A549 (cell line): Measurements from ENCODE around the gene HES1. TPM values are rescaled to one million over a fixed set of nuclear protein-coding genes. Genes with fewer than 3 reads are reported as not detected.

Experiments
- ATAC-seq, 2 experiments: fragments of 200-7000 bp in 1 of 2; fragments of >200 bp in 1 of 2; cut with Nextera tagmentation in 1 of 2; cut with Tn5 transposase in 1 of 2; 3 replicates each; pipeline versions ENCODE4 v1.8.0 to v1.9.1; 2018 to 2020; ENCODE audit warnings: mild to moderate bottlenecking in 1 of 2, moderate library complexity in 1 of 2
- CTCF ChIA-PET: fragments of 300-600 bp; sonication (Branson Sonifier 250); formaldehyde crosslinking; extraction: SDS; loops from one replicate; lab custom pipeline; 2021; ENCODE audit warnings: antibody characterized with exemption, inconsistent platforms; lab: Yijun Ruan, JAX
- POLR2A ChIA-PET: fragments of 350-600 bp; formaldehyde crosslinking; extraction: SDS; loops from one replicate; lab custom pipeline; 2021; ENCODE audit warnings: antibody characterized with exemption, inconsistent platforms; lab: Yijun Ruan, JAX
- DNase-seq, 2 experiments: peaks; one replicate each; pipeline versions ENCODE4 v3.0.0 to v3.0.0-alpha.2; 2011 to 2016; ENCODE audit warnings: low read depth in 1 of 2, low spot score in 1 of 2
- FAIRE-seq: peaks from 2 replicates; lab custom pipeline; 2011; peaks lifted over from hg19 to GRCh38; lab: Jason Lieb, UNC
- H3K27ac ChIP-seq, 2 experiments: fragments of >200 bp; sonication (Bioruptor Twin); formaldehyde crosslinking; 3 replicates each; pipeline ENCODE4 v1.5.1; 2016 to 2017
- H3K4me1 ChIP-seq: fragments of >200 bp; sonication (Bioruptor Twin); formaldehyde crosslinking; 3 replicates; pipeline ENCODE4 v1.6.1; 2016
- H3K4me2 ChIP-seq: fragments of >200 bp; sonication (Bioruptor Twin); formaldehyde crosslinking; 3 replicates; pipeline ENCODE4 v1.6.1; 2016
- H3K4me3 ChIP-seq: fragments of >200 bp; sonication (Bioruptor Twin); formaldehyde crosslinking; 3 replicates; pipeline ENCODE4 v1.5.1; 2016
- H3K9me3 ChIP-seq: fragments of >200 bp; sonication (Bioruptor Twin); formaldehyde crosslinking; 3 replicates; pipeline ENCODE4 v1.6.1; 2016
- BCL3 ChIP-seq: fragments of >200 bp; sonication (Bioruptor Twin); formaldehyde crosslinking; IDR thresholded peaks from 3 replicates; pipeline ENCODE4 v1.6.1; 2016
- CBX2 ChIP-seq: fragments of 200-600 bp; sonication (generic); IDR thresholded peaks from 2 replicates; pipeline ENCODE4 v1.6.1; 2016; ENCODE audit warnings: low read depth, mild to moderate bottlenecking, borderline replicate concordance
- CTCF ChIP-seq: fragments of >200 bp; sonication (Bioruptor Twin); formaldehyde crosslinking; IDR thresholded peaks from 3 replicates; pipeline ENCODE4 v1.5.1; 2016
- EHF ChIP-seq: fragments of 250-450 bp; sonication (Bioruptor Pico); IDR thresholded peaks from 2 replicates; pipeline ENCODE4 v1.5.0; 2020; ENCODE audit warnings: mild to moderate bottlenecking
- EHMT2 ChIP-seq: fragments of 200-600 bp; sonication (generic); IDR thresholded peaks from 2 replicates; pipeline ENCODE4 v1.6.1; 2016; ENCODE audit warnings: antibody characterized with exemption, low read depth, mild to moderate bottlenecking, moderate library complexity
- FOXS1 ChIP-seq: fragments of 250-450 bp; sonication (Bioruptor Pico); IDR thresholded peaks from 2 replicates; pipeline ENCODE4 v1.5.0; 2020; ENCODE audit warnings: mild to moderate bottlenecking, moderate library complexity
- HES2 ChIP-seq: fragments of >200 bp; sonication (Bioruptor Twin); formaldehyde crosslinking; IDR thresholded peaks from 2 replicates; pipeline ENCODE4 v1.6.1; 2016
- HOXA7 ChIP-seq: fragments of 250-450 bp; sonication (Bioruptor Pico); IDR thresholded peaks from 2 replicates; pipeline ENCODE4 v1.5.0; 2020; ENCODE audit warnings: mild to moderate bottlenecking, moderate library complexity
- HOXB5 ChIP-seq: fragments of 250-450 bp; sonication (Bioruptor Pico); IDR thresholded peaks from 2 replicates; pipeline ENCODE4 v1.5.0; 2020; ENCODE audit warnings: mild to moderate bottlenecking, moderate library complexity
- JUN ChIP-seq, 2 experiments: fragments of >200 bp; sonication (Bioruptor Twin); formaldehyde crosslinking; IDR thresholded peaks; 2 replicates in 1 of 2; 3 replicates in 1 of 2; pipeline ENCODE4 v1.6.1; 2016 to 2017
- KDM5A ChIP-seq: fragments of 200-600 bp; sonication (generic); IDR thresholded peaks from 2 replicates; pipeline ENCODE4 v1.6.1; 2016; ENCODE audit warnings: antibody characterized with exemption, mild to moderate bottlenecking
- MAX ChIP-seq: IDR thresholded peaks from 2 replicates; pipeline ENCODE4 v1.6.1; 2012
- MAZ ChIP-seq: fragments of 150-350 bp; IDR thresholded peaks from 2 replicates; pipeline ENCODE4 v1.6.1; 2014; ENCODE audit warnings: antibody characterized with exemption, low read depth, low read length, borderline replicate concordance
- MYC ChIP-seq: IDR thresholded peaks from 2 replicates; pipeline ENCODE4 v1.6.1; 2012; ENCODE audit warnings: mild to moderate bottlenecking, inconsistent platforms, low read length, improper control_type of control experiment, borderline replicate concordance
- NFE2L2 ChIP-seq: fragments of 150-350 bp; conservative IDR thresholded peaks from 2 replicates; pipeline ENCODE4 v1.6.1; 2014; ENCODE audit warnings: low read length
- NR3C1 ChIP-seq: fragments of >200 bp; sonication (Bioruptor Twin); formaldehyde crosslinking; IDR thresholded peaks from 3 replicates; pipeline ENCODE4 v1.6.1; 2017
- PBX3 ChIP-seq: IDR thresholded peaks from 2 replicates; pipeline ENCODE4 v1.6.1; 2012
- POLR2AphosphoS2 ChIP-seq: conservative IDR thresholded peaks from 2 replicates; pipeline ENCODE4 v1.6.1; 2012; ENCODE audit warnings: low read length, improper control_type of control experiment, inconsistent platforms
- RAD21 ChIP-seq, 2 experiments: fragments of >200 bp in 1 of 2; sonication (Bioruptor Twin) in 1 of 2; formaldehyde crosslinking in 1 of 2; IDR thresholded peaks in 1 of 2; conservative IDR thresholded peaks in 1 of 2; 2 replicates in 1 of 2; 3 replicates in 1 of 2; pipeline ENCODE4 v1.6.1; 2012 to 2018; ENCODE audit warnings: inconsistent platforms in 1 of 2
- RARB ChIP-seq: fragments of 250-450 bp; sonication (Bioruptor Pico); IDR thresholded peaks from 2 replicates; pipeline ENCODE4 v1.8.0; 2021; ENCODE audit warnings: mild to moderate bottlenecking, moderate library complexity
- RNF2 ChIP-seq: fragments of 200-600 bp; sonication (generic); IDR thresholded peaks from 2 replicates; pipeline ENCODE4 v1.6.1; 2016; ENCODE audit warnings: low read depth, mild to moderate bottlenecking, antibody characterized with exemption, moderate library complexity, borderline replicate concordance
- SREBF2 ChIP-seq: fragments of 450-650 bp; IDR thresholded peaks from 2 replicates; pipeline ENCODE4 v1.6.1; 2014; ENCODE audit warnings: mild to moderate bottlenecking, moderate library complexity
- ZSCAN20 ChIP-seq: fragments of 250-450 bp; sonication (Bioruptor Pico); IDR thresholded peaks from 2 replicates; pipeline ENCODE4 v1.8.0; 2022; ENCODE audit warnings: mild to moderate bottlenecking, moderate library complexity
- WGBS: methylation state at CpG from one replicate; pipeline ENCODE4 v1.1.6; 2017; ENCODE audit errors: missing lambda C conversion rate; 5-methylcytosine and 5-hydroxymethylcytosine counted together
- polyA plus RNA-seq, 4 experiments: library from polyadenylated mRNA; depleted of rRNA in 3 of 4; stranded (reverse); fragments of >200 nt; fragmentation: RNase III in 1 of 4; extraction: RNeasy Plus Mini Kit Qiagen cat#74134 plus additional on column Dnase treatment in 1 of 4; gene quantifications; 2 replicates in 3 of 4; 3 replicates in 1 of 4; pipeline ENCODE4 v1.2.3, GENCODE V29; 2011 to 2017
- TF ChIP-seq, protein P1 (sequence below): fragments of 450-650 bp; IDR thresholded peaks from 2 replicates; pipeline ENCODE4 v1.6.1; 2014; ENCODE audit warnings: antibody characterized with exemption

The HES1 gene
- polyA plus RNA-seq, 2 of the 4 experiments (the other 2 are of a cell fraction), result 8.3 to 66.6 TPM

DNA sequence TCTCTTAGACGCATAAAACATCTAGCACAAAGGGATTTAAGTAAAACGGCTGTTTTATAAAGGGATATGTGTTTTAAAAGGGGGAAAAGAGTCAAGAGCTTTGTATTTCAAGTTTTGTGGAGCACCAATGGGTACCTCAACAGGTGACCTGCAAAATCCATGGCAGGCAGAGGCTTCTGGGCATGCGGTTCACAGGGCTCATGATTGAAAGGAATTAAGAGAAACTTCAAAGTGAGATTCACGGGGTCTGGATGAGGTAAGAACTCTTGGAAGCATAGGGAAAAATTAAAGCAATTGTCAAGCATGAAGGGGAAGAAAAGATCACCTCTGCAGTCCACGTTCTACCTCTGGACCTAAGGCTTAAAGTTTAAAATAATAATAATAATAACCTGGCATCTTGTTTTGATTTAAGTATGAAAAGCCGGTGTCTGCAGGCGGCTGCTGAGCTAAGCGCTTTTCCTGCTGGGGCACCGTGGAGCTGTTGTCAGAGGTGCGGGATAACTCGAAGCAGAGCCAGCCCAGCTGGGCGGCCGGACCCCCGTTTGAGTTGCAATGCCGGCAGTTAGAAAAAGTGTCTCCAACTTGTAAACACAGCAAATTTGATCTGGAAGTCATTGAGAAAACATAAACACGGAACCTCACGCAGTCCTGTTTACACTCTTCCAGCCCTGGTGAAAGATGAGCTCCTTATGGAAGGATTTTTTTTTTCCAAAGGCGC is 40.5 kb downstream of the HES1 start (continued):
- TF ChIP-seq, protein P1, sequence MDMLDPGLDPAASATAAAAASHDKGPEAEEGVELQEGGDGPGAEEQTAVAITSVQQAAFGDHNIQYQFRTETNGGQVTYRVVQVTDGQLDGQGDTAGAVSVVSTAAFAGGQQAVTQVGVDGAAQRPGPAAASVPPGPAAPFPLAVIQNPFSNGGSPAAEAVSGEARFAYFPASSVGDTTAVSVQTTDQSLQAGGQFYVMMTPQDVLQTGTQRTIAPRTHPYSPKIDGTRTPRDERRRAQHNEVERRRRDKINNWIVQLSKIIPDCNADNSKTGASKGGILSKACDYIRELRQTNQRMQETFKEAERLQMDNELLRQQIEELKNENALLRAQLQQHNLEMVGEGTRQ, result no peak
- TF ChIP-seq SREBF2 (no peak), MAX (no peak)

- TF ChIP-seq PBX3, result no peak
- no peak for TF ChIP-seq NFE2L2
- no peak for TF ChIP-seq HOXA7 (CRISPR knock-in tag)
- TF ChIP-seq HOXB5, result no peak
- TF ChIP-seq NR3C1, result no peak
- no peak for TF ChIP-seq JUN (IDR thresholded peaks at IDR 0.05)
- TF ChIP-seq EHMT2, result no peak
- TF ChIP-seq RARB, result no peak
- no peak for TF ChIP-seq RNF2
- TF ChIP-seq MAZ, result no peak
- no peak for TF ChIP-seq MYC
- no peak for TF ChIP-seq CBX2
- TF ChIP-seq BCL3, result no peak
- TF ChIP-seq EHF (CRISPR knock-in tag), result no peak
- no peak for TF ChIP-seq RAD21 (conservative IDR thresholded peaks at IDR 0.05 in 1 of 2, IDR thresholded peaks at IDR 0.05 in 1 of 2)
- no peak for TF ChIP-seq KDM5A
- TF ChIP-seq CTCF, result no peak
- no peak for TF ChIP-seq POLR2AphosphoS2
- TF ChIP-seq, all 56 proteins: peak for 0
- Histone ChIP-seq H3K4me3 (no peak overlapping the region), H3K27ac (no peak overlapping the region), H3K4me1 (no peaks in the 10 kb centered on the region), H3K9me3 (no peaks in the 10 kb centered on the region), H3K4me2 (no peak overlapping the region)
- DNase-seq, result no peak
- no peak for ATAC-seq
- ChIA-PET POLR2A (no interaction called here), CTCF (interaction anchor here (1.2 kb wide), 1 partner anchor 8 kb away, joined by 4 read pairs; no protein-coding TSS in a partner anchor)
- 76% methylated on average over 5 of the region's 5 CpGs for WGBS
- no peak for FAIRE-seq
These were observed 41.2 kb downstream of the HES1 start for GRCh38 chr3:194177141-194177540.

GRCh38 chr3:194178128-194178527 is 42.2 kb downstream of the HES1 start:
- H3K4me3 ChIP-seq, result no peak overlapping the region
- DNase-seq, result no peak
- TF ChIP-seq FOXS1 (CRISPR knock-in tag) (no peak), ZSCAN20 (CRISPR knock-in tag) (no peak), JUN (IDR thresholded peaks at IDR 0.05) (no peak), HES2 (no peak)
- ATAC-seq, result no peak
- no peak for FAIRE-seq
- no peaks in the 10 kb centered on the region for H3K9me3 ChIP-seq
- no peak overlapping the region for H3K27ac ChIP-seq
- POLR2A ChIA-PET, result no interaction called here
- H3K4me2 ChIP-seq, result no peak overlapping the region
- CTCF ChIA-PET, result no interaction called here
- H3K4me1 ChIP-seq, result no peaks in the 10 kb centered on the region
- 62% methylated on average over 4 of the region's 4 CpGs for WGBS
